ENCODE measurements around the gene PTGS1. TPM values are rescaled to one million over a fixed set of nuclear protein-coding genes. Genes with fewer than 3 reads are reported as not detected.

PTGS1 gene
- polyA plus RNA-seq, 1 donor (not counting 4 experiments of a cell fraction or from before 2014, with no cell fraction given) = 4.5 TPM

GRCh38 chr9:122397749-122398148, 26.9 kb downstream of the PTGS1 start:
- Histone ChIP-seq H3K4me2 (ENCODE audit: control insufficient read depth, extremely low read depth, insufficient read depth, low read depth, low read length) (no peak overlapping the region), H3K9ac (ENCODE audit: control insufficient read depth, extremely low read depth, insufficient read depth, low read length) (no peak overlapping the region), H4K20me1 (ENCODE audit: control insufficient read depth, extremely low read depth, insufficient read depth, low read length) (no peaks in the 10 kb centered on the region), H3K27me3 (ENCODE audit: control insufficient read depth, extremely low read depth, insufficient read depth, low read length) (no peaks in the 10 kb centered on the region), H3K4me3 (ENCODE audit: control insufficient read depth in 2 of 3, extremely low read depth in 1 of 3, insufficient read depth in 2 of 3, low read depth in 1 of 3, low read length in 3 of 3) (no peak overlapping the region), H3K27ac (ENCODE audit: control insufficient read depth, insufficient read depth, low read length) (no peak overlapping the region), H3K4me1 (ENCODE audit: control insufficient read depth, extremely low read depth, insufficient read depth, low read length) (peaks cover 34% of the 10 kb centered on the region), H2AFZ (ENCODE audit: control insufficient read depth, low read length) (no peak overlapping the region), H3K36me3 (ENCODE audit: control insufficient read depth in 2 of 2, extremely low read depth in 1 of 2, insufficient read depth in 2 of 2, low read length in 2 of 2) (no peaks in the 10 kb centered on the region), H3K79me2 (ENCODE audit: control insufficient read depth, insufficient read depth, low read length) (no peaks in the 10 kb centered on the region), H3K9me3 (ENCODE audit: control insufficient read depth, low read depth, low read length) (no peaks in the 10 kb centered on the region), H3K9me1 (ENCODE audit: control insufficient read depth, extremely low read depth, insufficient read depth, low read length) (no peaks in the 10 kb centered on the region)
- no peak for FAIRE-seq
- dilution Hi-C loops (cut with MboI; ENCODE audit: extremely low pct_ligation_motif_present, low sequenced_read_pairs) = no loop called here
- DNase-seq (ENCODE audit: low read depth, low spot score) = no peak
- TF ChIP-seq, protein P1, sequence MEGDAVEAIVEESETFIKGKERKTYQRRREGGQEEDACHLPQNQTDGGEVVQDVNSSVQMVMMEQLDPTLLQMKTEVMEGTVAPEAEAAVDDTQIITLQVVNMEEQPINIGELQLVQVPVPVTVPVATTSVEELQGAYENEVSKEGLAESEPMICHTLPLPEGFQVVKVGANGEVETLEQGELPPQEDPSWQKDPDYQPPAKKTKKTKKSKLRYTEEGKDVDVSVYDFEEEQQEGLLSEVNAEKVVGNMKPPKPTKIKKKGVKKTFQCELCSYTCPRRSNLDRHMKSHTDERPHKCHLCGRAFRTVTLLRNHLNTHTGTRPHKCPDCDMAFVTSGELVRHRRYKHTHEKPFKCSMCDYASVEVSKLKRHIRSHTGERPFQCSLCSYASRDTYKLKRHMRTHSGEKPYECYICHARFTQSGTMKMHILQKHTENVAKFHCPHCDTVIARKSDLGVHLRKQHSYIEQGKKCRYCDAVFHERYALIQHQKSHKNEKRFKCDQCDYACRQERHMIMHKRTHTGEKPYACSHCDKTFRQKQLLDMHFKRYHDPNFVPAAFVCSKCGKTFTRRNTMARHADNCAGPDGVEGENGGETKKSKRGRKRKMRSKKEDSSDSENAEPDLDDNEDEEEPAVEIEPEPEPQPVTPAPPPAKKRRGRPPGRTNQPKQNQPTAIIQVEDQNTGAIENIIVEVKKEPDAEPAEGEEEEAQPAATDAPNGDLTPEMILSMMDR (optimal IDR thresholded peaks at IDR 0.05 in 1 of 3, IDR thresholded peaks at IDR 0.05 in 1 of 3, conservative IDR thresholded peaks at IDR 0.05 in 1 of 3; ENCODE audit: extremely low read depth in 1 of 3, insufficient read depth in 2 of 3, low read length in 3 of 3) = no peak
- TF ChIP-seq EZH2 (IDR thresholded peaks at IDR 0.05; ENCODE audit: low read length) = no peak

- no peak for FAIRE-seq
- dilution Hi-C loops (cut with MboI; ENCODE audit: extremely low pct_ligation_motif_present, low sequenced_read_pairs) = no loop called here
Observed at GRCh38 chr9:122398371-122398924, 27.6 kb downstream of the PTGS1 start.

More at GRCh38 chr9:122398371-122398924, 27.6 kb downstream of the PTGS1 start:
- Histone ChIP-seq H2AFZ (ENCODE audit: control insufficient read depth, low read length) (no peak overlapping the region), H3K27me3 (ENCODE audit: control insufficient read depth, extremely low read depth, insufficient read depth, low read length) (no peaks in the 10 kb centered on the region), H3K4me2 (ENCODE audit: control insufficient read depth, extremely low read depth, insufficient read depth, low read depth, low read length) (no peak overlapping the region), H3K9ac (ENCODE audit: control insufficient read depth, extremely low read depth, insufficient read depth, low read length) (no peak overlapping the region), H3K9me1 (ENCODE audit: control insufficient read depth, extremely low read depth, insufficient read depth, low read length) (no peaks in the 10 kb centered on the region), H3K36me3 (ENCODE audit: control insufficient read depth in 2 of 2, extremely low read depth in 1 of 2, insufficient read depth in 2 of 2, low read length in 2 of 2) (no peaks in the 10 kb centered on the region), H3K27ac (ENCODE audit: control insufficient read depth, insufficient read depth, low read length) (no peak overlapping the region), H3K9me3 (ENCODE audit: control insufficient read depth, low read depth, low read length) (no peaks in the 10 kb centered on the region), H3K4me3 (ENCODE audit: control insufficient read depth in 2 of 3, extremely low read depth in 1 of 3, insufficient read depth in 2 of 3, low read depth in 1 of 3, low read length in 3 of 3) (no peak overlapping the region), H3K4me1 (ENCODE audit: control insufficient read depth, extremely low read depth, insufficient read depth, low read length) (peaks cover 29% of the 10 kb centered on the region), H4K20me1 (ENCODE audit: control insufficient read depth, extremely low read depth, insufficient read depth, low read length) (no peaks in the 10 kb centered on the region), H3K79me2 (ENCODE audit: control insufficient read depth, insufficient read depth, low read length) (no peaks in the 10 kb centered on the region)
- TF ChIP-seq, protein P1 (optimal IDR thresholded peaks at IDR 0.05 in 1 of 3, IDR thresholded peaks at IDR 0.05 in 1 of 3, conservative IDR thresholded peaks at IDR 0.05 in 1 of 3; ENCODE audit: extremely low read depth in 1 of 3, insufficient read depth in 2 of 3, low read length in 3 of 3) = no peak
- no peak for TF ChIP-seq EZH2 (IDR thresholded peaks at IDR 0.05; ENCODE audit: low read length)
- no peak for DNase-seq (ENCODE audit: low read depth, low spot score)
